ENCODE data around the gene ANKRD33. TPM values are rescaled to one million over a fixed set of nuclear protein-coding genes. Genes with fewer than 3 reads are reported as not detected.

Gene ANKRD33
- 1 to 10 TPM in 1 of 4 donors, under 1 TPM in 2, not detected in 1; 0.14 to 2.9 (median 0.27) TPM for total RNA-seq

GRCh38 chr12:51887476-51888315, at the start of gene ANKRD33:
Gene ANKRD33, plus strand, starts transcription at chr12:51888103. Its CDS starts 84 bp downstream, at chr12:51888187.
- Histone ChIP-seq H3K27ac (peak within 1 kb of the TSS in 1 of 2 donors; percentile 68), H3K27me3 (no peaks in the 10 kb centered on the region), H3K9me3 (no peaks in the 10 kb centered on the region), H3K4me1 (no peaks in the 10 kb centered on the region), H3K4me3 (no peak within 1 kb of the TSS), H3K36me3 (no peaks in the 10 kb centered on the region)
- no peak for DNase-seq
- intact Hi-C loops (cut with DNase I; ENCODE audit: low total_unique reads), result no loop called here
- no peak for TF ChIP-seq CTCF (IDR thresholded peaks at IDR 0.05)
- no peak for TF ChIP-seq POLR2A (IDR thresholded peaks at IDR 0.05)

GRCh38 chr12:51838762-51839161, 49.1 kb upstream of the ANKRD33 start:
- Histone ChIP-seq H3K4me1 (no peaks in the 10 kb centered on the region), H3K36me3 (no peaks in the 10 kb centered on the region), H3K27me3 (no peaks in the 10 kb centered on the region), H3K9me3 (no peaks in the 10 kb centered on the region), H3K4me3 (no peak overlapping the region), H3K27ac (no peak overlapping the region)
- intact Hi-C loops (cut with DNase I; ENCODE audit: low total_unique reads), result no loop called here
- TF ChIP-seq POLR2A (IDR thresholded peaks at IDR 0.05), result no peak
- no peak for TF ChIP-seq CTCF (IDR thresholded peaks at IDR 0.05)
- DNase-seq, result no peak

GRCh38 chr12:51839310-51839947, 48.5 kb upstream of the ANKRD33 start:
- Histone ChIP-seq H3K4me1 (no peaks in the 10 kb centered on the region), H3K4me3 (no peak overlapping the region), H3K9me3 (no peaks in the 10 kb centered on the region), H3K36me3 (no peaks in the 10 kb centered on the region), H3K27ac (no peak overlapping the region), H3K27me3 (no peaks in the 10 kb centered on the region)
- TF ChIP-seq CTCF (IDR thresholded peaks at IDR 0.05) (no peak), POLR2A (IDR thresholded peaks at IDR 0.05) (no peak)
- DNase-seq, result no peak
- intact Hi-C loops (cut with DNase I; ENCODE audit: low total_unique reads), result no loop called here

- Histone ChIP-seq H3K9me3 (no peaks in the 10 kb centered on the region), H3K4me3 (no peak overlapping the region), H3K4me1 (no peaks in the 10 kb centered on the region), H3K27ac (no peak overlapping the region), H3K36me3 (no peaks in the 10 kb centered on the region), H3K27me3 (no peaks in the 10 kb centered on the region)
- no peak for TF ChIP-seq CTCF (IDR thresholded peaks at IDR 0.05)
- TF ChIP-seq POLR2A (IDR thresholded peaks at IDR 0.05), result no peak
- no peak for DNase-seq
- intact Hi-C loops (cut with DNase I; ENCODE audit: low total_unique reads), result no loop called here
Observed at GRCh38 chr12:51840966-51841365, 46.9 kb upstream of the ANKRD33 start.

GRCh38 chr12:51841727-51842126, 46.2 kb upstream of the ANKRD33 start:
- Histone ChIP-seq H3K4me1 (no peaks in the 10 kb centered on the region), H3K27ac (no peak overlapping the region), H3K9me3 (no peaks in the 10 kb centered on the region), H3K4me3 (no peak overlapping the region), H3K27me3 (no peaks in the 10 kb centered on the region), H3K36me3 (no peaks in the 10 kb centered on the region)
- TF ChIP-seq POLR2A (IDR thresholded peaks at IDR 0.05) (no peak), CTCF (IDR thresholded peaks at IDR 0.05) (no peak)
- no peak for DNase-seq
- intact Hi-C loops (cut with DNase I; ENCODE audit: low total_unique reads), result no loop called here
